Fibroblast of villous mesenchyme (primary cell): Measurements from ENCODE around the gene ICAM1. TPM values are rescaled to one million over a fixed set of nuclear protein-coding genes. Genes with fewer than 3 reads are reported as not detected.

ENCODE experiments used
- DNase-seq: peaks from one replicate; pipeline ENCODE4 v3.0.0-alpha.2; 2010; ENCODE audit warnings: low read depth
- H3K4me3 ChIP-seq: 2 replicates; pipeline ENCODE4 v1.5.1; 2011; ENCODE audit warnings: low read depth, mild to moderate bottlenecking, low read length
- total RNA-seq: library from RNA; depleted of rRNA; stranded (reverse); fragments of >200 nt; gene quantifications from 2 replicates; pipeline ENCODE4 v1.2.3, GENCODE V29; 2012
- TF ChIP-seq, protein P1 (sequence below): IDR thresholded peaks from 2 replicates; pipeline ENCODE4 v1.5.1; 2012; ENCODE audit warnings: low read depth, mild to moderate bottlenecking, low read length; ENCODE audit not compliant: insufficient read depth

ICAM1 gene
- total RNA-seq, 1 donor = 244 TPM

DNA sequence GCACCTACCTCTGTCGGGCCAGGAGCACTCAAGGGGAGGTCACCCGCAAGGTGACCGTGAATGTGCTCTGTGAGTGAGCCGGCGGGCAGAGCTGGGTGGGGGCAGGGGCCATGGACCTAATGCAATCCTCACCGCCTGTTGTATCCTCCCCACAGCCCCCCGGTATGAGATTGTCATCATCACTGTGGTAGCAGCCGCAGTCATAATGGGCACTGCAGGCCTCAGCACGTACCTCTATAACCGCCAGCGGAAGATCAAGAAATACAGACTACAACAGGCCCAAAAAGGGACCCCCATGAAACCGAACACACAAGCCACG, 14.0 kb downstream of the ICAM1 start:
- TF ChIP-seq, protein P1, sequence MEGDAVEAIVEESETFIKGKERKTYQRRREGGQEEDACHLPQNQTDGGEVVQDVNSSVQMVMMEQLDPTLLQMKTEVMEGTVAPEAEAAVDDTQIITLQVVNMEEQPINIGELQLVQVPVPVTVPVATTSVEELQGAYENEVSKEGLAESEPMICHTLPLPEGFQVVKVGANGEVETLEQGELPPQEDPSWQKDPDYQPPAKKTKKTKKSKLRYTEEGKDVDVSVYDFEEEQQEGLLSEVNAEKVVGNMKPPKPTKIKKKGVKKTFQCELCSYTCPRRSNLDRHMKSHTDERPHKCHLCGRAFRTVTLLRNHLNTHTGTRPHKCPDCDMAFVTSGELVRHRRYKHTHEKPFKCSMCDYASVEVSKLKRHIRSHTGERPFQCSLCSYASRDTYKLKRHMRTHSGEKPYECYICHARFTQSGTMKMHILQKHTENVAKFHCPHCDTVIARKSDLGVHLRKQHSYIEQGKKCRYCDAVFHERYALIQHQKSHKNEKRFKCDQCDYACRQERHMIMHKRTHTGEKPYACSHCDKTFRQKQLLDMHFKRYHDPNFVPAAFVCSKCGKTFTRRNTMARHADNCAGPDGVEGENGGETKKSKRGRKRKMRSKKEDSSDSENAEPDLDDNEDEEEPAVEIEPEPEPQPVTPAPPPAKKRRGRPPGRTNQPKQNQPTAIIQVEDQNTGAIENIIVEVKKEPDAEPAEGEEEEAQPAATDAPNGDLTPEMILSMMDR = no peak
- H3K4me3 ChIP-seq = no peak overlapping the region
- no peak for DNase-seq

- TF ChIP-seq, protein P1 = no peak
- no peak overlapping the region for H3K4me3 ChIP-seq
- no peak for DNase-seq
These were observed 14.5 kb downstream of the ICAM1 start for GRCh38 chr19:10285393-10285792.

DNA sequence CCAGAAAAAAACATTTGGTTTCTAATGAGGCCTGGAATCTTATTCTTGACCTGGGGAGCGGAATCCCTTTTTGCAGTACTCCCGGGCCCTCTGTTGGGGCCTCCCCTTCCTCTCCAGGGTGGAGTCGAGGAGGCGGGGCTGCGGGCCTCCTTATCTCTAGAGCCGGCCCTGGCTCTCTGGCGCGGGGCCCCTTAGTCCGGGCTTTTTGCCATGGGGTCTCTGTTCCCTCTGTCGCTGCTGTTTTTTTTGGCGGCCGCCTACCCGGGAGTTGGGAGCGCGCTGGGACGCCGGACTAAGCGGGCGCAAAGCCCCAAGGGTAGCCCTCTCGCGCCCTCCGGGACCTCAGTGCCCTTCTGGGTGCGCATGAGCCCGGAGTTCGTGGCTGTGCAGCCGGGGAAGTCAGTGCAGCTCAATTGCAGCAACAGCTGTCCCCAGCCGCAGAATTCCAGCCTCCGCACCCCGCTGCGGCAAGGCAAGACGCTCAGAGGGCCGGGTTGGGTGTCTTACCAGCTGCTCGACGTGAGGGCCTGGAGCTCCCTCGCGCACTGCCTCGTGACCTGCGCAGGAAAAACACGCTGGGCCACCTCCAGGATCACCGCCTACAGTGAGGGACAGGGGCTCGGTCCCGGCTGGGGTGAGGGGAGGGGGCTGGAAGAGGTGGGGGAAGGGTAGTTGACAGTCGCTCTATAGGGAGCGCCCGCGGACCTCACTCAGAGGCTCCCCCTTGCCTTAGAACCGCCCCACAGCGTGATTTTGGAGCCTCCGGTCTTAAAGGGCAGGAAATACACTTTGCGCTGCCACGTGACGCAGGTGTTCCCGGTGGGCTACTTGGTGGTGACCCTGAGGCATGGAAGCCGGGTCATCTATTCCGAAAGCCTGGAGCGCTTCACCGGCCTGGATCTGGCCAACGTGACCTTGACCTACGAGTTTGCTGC, 16.1 kb downstream of the ICAM1 start, which contains the start of gene ICAM4:
ICAM4 (plus strand) TSS at position 153 of the 935 bp plus-strand sequence; CDS start at position 211, 58 bp downstream.
- TF ChIP-seq, protein P1 = no peak
- DNase-seq = peak; percentile 66
- peak within 1 kb of the TSS; percentile 45 for H3K4me3 ChIP-seq

GRCh38 chr19:10288662-10289166, 17.8 kb downstream of the ICAM1 start:
- TF ChIP-seq, protein P1 = no peak
- peak; percentile 69 for DNase-seq
- peak overlapping the region; percentile 67 for H3K4me3 ChIP-seq

GRCh38 chr19:10289167-10289835, 18.4 kb downstream of the ICAM1 start:
- DNase-seq = peak; percentile 56
- TF ChIP-seq, protein P1 = no peak

GRCh38 chr19:10289836-10290356, 19.0 kb downstream of the ICAM1 start, which contains the start of gene ICAM5:
Gene ICAM5 (plus strand): TSS chr19:10289952. CDS start chr19:10290044, 92 bp downstream.
- TF ChIP-seq, protein P1 = no peak
- peak within 1 kb of the TSS; percentile 67 for H3K4me3 ChIP-seq
- peak; percentile 34 for DNase-seq

More at GRCh38 chr19:10289167-10289835, 18.4 kb downstream of the ICAM1 start:
- H3K4me3 ChIP-seq = peak overlapping the region; percentile 67
